ENCODE results near the gene CLCA1.
A peak's percentile ranks its signal among the peaks of the same experiment; 100 is the strongest.

CLCA1 gene

DNA sequence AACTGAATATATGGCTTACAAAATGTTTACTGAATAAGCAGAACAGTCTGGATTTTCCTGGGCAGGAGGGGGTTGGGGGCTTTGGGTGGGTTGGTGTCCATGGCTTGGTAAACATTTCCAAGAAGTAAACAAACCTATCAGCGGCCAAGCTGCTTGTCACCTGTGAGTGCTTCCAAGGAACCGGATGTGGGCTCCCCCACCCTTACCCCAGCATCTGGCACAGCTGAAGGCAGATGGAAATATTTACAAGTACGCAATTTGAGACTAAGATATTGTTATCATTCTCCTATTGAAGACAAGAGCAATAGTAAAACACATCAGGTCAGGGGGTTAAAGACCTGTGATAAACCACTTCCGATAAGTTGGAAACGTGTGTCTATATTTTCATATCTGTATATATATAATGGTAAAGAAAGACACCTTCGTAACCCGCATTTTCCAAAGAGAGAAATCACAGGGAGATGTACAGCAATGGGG, at the start of gene CLCA1:
CLCA1 (plus strand) TSS at position 427 of the 477 bp plus-strand sequence; CDS start at position 472, 45 bp downstream.
- DNase-seq, result no peak

DNA sequence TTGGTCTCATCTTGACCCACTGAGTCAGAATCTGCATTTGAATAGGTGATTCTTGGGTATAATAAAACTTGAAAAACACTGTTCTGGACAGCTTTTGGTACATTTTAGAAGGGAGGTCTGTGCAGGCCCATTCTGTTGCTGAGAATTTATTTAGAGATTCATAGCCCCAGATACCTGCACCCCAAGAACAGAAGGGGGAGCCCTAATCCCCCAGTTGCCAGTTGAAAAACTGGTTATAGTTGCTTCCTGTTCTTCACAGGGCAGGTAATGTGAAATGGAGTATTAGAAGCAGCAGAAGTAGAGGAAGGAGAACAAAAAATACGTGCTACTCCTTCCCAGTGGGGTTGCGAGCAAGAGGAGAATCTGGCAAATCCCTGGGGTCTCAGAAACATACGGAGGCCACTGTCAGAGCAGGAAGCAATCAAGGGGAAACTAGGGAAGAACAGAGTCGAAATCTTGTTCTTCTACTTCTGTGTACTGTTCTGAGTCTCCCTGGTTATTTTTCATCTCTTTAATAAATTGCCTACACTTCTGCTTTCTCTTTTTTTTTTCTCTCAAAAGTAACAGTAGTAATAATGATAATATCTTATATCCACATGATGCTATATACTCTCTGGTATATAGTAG, 49.3 kb upstream of the CLCA1 start:
- DNase-seq, result peak; percentile 52 to 59

DNA sequence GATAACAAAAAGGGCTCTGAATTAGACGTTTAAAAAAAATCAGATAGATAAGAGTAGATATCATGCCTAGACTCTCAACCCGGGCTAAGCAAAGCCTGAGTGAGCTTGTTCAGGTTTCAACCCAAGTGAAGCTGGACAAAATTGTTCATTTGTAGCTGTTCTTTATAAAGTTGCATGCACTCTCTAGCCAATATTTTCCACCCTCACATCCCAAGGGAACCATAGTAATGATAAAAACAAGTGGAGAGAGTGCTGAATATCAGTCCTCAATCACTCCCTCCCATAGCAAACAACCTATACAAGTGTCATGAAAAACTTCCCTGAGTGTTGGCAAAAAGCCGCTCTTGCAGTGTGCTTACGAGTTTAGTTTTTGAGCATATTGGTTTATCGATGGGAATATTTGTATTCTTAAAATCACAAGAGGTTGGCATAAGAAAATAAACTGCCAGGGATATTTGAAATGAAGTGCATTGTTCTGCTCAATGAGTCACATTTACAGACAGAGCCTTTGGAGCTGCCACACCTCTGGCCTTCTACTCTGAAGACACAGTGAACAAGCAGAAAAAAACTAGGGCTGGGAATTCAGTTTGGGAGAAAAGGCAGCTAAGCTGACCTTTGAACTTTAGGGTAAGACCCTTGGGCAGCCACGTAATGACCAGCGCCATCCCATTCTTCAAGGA, 47.0 kb upstream of the CLCA1 start:
- DNase-seq, result no peak

DNA sequence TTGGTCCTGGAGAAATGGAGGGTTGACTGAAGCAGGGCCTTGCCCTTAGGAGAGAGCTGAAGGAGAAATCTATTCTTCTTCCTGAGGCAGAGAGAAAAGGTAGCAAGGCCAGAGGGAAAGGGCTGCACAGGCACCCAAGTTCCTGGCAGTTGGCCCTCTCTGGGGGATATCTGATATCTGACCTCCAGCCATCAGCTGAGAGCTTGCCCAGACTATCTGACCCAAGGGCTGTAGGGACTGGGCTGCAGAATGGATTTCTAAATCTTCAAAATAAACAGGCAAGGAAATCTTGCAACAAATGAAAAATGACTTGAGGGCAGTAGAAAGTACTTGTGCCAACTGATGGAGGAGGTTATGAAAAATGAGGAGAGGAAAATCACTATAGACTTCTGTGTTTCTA, 45.3 kb upstream of the CLCA1 start:
- DNase-seq, result no peak

- no peak for DNase-seq
Observed at GRCh38 chr1:86423873-86424272, 44.9 kb upstream of the CLCA1 start, which contains the start of gene CLCA2. Gene CLCA2 (plus strand): TSS chr1:86424171. CDS start chr1:86424248, 77 bp downstream.

DNA sequence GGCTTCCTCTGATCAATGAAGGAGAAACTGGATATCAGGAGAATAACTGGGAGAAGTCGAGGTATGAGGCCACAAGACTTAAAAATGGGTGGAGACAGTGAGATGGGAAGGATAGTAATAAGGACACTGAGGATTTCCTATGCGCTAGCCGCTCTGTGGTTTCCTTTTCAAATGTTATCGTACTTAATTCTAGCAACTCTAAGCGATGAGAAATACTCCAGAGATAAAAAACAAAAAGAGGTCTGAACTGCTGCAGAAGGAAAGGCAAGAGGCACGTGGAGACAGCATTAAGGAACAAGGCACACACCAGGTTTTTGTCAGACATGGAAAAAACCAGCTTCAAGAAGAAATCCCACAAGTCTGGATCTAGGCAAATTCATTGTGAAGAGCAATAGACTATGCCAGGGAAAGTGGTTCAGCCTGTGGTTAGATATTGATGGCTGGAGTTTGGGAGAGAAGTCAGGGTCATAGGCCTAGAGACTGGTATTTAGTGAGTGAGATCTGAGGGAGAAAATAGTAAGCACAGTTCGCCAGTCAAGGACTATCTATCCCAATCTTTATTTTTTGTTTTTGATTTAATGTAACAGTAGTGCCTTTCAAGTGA, 39.5 kb upstream of the CLCA1 start:
- no peak for DNase-seq

DNA sequence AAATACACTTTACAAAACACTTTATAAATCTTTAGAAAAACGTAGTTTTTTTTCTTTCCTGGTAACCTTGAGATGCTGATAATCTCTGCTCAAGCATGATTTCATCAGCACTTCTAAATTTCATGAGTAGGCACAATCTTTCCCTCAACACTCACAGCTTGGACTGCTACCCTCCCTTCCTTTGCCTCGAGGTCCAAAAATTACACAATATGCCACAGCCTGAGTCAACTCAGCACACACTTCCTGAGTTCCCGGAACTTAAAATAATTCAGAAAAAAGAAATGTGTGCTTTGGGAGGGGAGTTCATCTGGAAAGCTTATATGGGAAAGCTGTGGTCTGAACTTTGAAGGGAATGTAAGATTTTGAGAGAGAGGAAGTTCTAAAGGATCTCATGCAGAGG, 38.9 kb upstream of the CLCA1 start:
- DNase-seq, result peak; percentile 4 to 55

DNA sequence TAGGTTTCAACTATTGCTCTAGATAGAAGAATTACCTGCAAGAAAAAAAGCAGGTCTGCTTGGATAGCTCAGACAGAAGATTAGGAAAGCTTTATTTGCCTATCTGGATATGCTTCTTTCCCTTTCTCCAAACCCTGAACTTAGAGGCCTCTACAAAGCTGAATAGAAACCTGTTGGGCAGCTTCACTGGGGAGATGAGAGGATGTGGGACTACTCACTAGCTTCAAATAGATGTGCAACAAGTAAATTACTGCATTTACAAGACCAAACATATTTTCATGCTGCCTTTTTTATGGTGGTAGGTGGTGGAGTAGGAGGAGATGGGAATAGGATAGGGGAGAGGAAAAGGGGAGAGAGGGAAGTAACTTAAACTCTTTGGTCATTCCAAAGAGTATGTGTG, 38.4 kb upstream of the CLCA1 start:
- no peak for DNase-seq

- DNase-seq, result no peak
Observed at GRCh38 chr1:86434059-86434458, 34.7 kb upstream of the CLCA1 start.

DNA sequence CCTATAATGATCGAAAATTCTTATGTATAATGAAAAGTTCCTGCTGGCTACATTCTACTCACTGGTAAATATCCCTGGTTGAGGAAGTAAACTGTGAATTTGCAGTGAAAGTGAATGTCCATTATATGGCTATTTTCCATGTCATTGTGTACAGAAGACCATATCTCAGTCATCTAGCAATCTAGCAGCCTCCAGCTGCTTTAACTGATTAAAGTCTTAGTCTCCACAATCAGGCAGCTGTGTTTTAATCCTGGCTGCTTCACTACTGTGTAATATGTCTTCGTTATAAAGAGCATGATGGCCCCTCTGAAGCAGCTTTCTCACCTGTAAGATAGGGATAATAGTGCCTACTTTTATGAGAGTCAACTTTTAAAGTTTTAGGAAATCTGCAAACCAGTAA, 33.4 kb upstream of the CLCA1 start:
- DNase-seq, result no peak

DNA sequence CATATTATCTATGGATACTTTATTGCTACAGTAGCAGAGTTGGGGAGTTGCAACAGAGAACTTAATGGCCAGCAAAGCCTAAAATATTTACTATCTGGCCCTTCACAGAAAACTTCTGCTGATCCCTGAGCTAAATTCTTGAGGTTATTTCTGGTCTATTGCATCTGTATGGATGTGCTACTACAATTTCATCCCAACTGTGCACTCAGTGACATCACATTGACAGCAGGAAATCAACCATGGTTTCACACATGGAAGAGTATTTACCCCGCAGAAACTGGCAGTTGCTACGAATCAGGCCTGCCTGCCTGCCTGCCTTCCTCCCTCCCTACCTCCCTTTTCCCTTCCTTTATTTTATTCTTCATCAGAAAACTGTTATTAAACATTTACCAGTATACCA, 32.7 kb upstream of the CLCA1 start:
- DNase-seq, result no peak

DNA sequence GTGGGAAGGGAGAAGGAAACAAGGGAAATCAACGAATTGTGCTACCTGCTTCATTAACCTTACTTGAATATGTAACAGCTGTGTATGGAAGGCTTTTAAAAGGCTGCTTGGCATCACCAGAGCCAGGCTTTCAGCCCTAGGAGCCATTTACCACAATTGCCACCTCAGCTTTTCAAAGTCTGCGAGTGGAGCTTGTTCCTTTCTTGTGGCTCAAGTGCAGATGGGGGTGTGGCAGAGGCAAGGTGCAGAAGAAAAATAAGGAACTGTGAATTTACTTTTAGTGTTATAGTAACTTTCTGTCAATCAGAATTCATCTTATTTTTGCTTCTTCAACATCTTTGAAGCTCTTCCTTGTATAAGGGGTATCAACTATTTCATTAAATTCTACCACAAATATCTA, 27.1 kb upstream of the CLCA1 start:
- DNase-seq, result peak; percentile 8 to 26

DNA sequence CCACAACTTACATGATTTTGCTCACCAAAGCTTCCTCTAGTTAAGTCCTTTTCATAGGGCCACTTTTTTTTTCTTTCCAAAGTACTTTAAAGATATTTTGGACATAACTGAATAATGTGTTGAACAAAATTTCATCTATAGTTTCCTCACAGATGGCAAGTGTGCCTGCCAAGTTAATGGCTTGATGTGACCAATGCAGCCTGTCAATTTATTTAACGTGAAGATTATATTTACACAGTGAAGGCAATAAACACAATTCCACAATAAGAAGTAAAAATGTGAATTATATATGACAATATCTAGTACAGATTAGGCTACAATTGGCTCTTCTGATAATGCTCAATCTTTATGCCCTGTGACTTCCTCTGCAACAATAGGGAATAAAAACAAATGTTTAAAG, 26.7 kb upstream of the CLCA1 start:
- no peak for DNase-seq

GRCh38 chr1:86445919-86446318, 22.8 kb upstream of the CLCA1 start:
- DNase-seq, result no peak

GRCh38 chr1:86447198-86447790, 21.4 kb upstream of the CLCA1 start:
- no peak for DNase-seq

GRCh38 chr1:86448670-86449069, 20.1 kb upstream of the CLCA1 start:
- DNase-seq, result no peak

GRCh38 chr1:86449103-86449502, 19.6 kb upstream of the CLCA1 start:
- DNase-seq, result no peak

- DNase-seq, result no peak
Observed at GRCh38 chr1:86450847-86451246, 17.9 kb upstream of the CLCA1 start.

DNA sequence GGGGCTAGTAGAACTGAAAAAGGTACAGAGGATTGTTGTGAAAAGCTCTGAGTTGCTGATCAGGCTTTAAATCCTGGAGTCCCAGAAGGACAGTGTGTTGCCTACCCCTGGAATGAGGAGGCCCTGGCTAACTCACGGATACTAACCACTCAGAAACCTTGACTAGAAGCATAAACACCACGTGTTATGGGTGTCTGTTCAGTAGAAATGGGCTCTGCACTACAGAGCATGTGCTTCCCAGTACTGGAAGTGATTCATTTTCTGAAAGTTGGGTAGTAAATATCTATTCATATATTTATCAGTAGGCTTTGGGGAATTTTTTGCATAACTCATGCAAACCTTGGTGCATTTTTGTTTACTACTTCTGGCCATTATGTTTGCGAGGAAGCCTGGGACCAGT, 15.1 kb upstream of the CLCA1 start:
- DNase-seq, result no peak

- no peak for DNase-seq
Observed at GRCh38 chr1:86455073-86455472, 13.7 kb upstream of the CLCA1 start.

DNA sequence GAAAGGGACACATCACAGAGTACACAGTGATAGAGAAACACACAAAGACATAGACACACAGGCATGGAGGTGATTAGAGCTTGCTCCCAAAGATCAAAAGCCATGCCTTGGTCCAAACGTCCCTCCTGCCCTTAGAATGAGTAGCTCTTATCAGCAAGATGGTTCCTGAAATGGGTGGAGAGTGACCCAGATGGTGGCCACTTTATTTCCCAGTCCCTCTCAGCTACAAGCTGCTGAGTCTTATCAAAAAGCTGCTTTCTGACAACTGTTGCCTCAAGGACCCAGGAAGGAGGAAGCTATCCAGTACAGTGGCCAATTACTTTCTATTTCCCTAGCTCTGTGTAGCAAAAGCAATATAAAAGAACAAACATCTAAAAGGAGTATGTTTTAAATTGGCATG, 7.7 kb upstream of the CLCA1 start:
- no peak for DNase-seq

GRCh38 chr1:86461482-86461881, 7.2 kb upstream of the CLCA1 start:
- no peak for DNase-seq

- no peak for DNase-seq
Observed at GRCh38 chr1:86464819-86465218, 3.9 kb upstream of the CLCA1 start.

Data from CD4-positive, alpha-beta T cell treated with Interferon alpha-2 for 1 hour (primary cell).